Activated T-cell treated with anti-CD3 and anti-CD28 coated beads, Interleukin-2, amount 50 U/mL, for 72 hours (primary cell): ENCODE results near the gene MAX. TPM values are rescaled to one million over a fixed set of nuclear protein-coding genes. Genes with fewer than 3 reads are reported as not detected.
A peak's percentile ranks its signal among the peaks of the same experiment; 100 is the strongest.
"Not testable (repeated sequence)": the region's sequence is repeated elsewhere in the genome, so short reads cannot be mapped to it uniquely, and the experiment has no call there.

Experiments used
- ATAC-seq, 2 donors: fragments of 150-1000 bp; cut with Tn5 transposase; replicated peaks in 1 of 2; 2 replicates each; pipeline ENCODE4 v1.10.0; 2021; ENCODE audit warnings: moderate library complexity in 2 of 2, mild to moderate bottlenecking in 1 of 2
- DNase-seq, 2 donors: peaks; one replicate each; pipeline ENCODE4 v3.0.0; 2021 to 2022; ENCODE audit warnings: mixed read lengths in 1 of 2
- H3K27ac Mint-ChIP-seq: one replicate; pipeline ENCODE4 v1.8.0; 2022; ENCODE audit warnings: mild to moderate bottlenecking, moderate library complexity, mixed read lengths
- H3K27me3 Mint-ChIP-seq: one replicate; pipeline ENCODE4 v1.8.0; 2022; ENCODE audit warnings: low read depth, mixed read lengths
- H3K36me3 Mint-ChIP-seq, 2 donors: one replicate each; pipeline ENCODE4 v1.8.0; 2022; ENCODE audit warnings: mixed read lengths in 2 of 2, mild to moderate bottlenecking in 1 of 2; ENCODE audit not compliant: insufficient read depth in 2 of 2
- H3K4me1 Mint-ChIP-seq: one replicate; pipeline ENCODE4 v1.8.0; 2022; ENCODE audit warnings: low read depth, mixed read lengths
- H3K4me3 Mint-ChIP-seq, 2 donors: one replicate each; pipeline ENCODE4 v1.8.0; 2022; ENCODE audit warnings: mild to moderate bottlenecking in 2 of 2, mixed read lengths in 2 of 2, moderate library complexity in 2 of 2
- H3K9me3 Mint-ChIP-seq, 2 donors: one replicate each; pipeline ENCODE4 v1.8.0; 2022; ENCODE audit warnings: mixed read lengths in 2 of 2
- total RNA-seq, 2 donors: library from RNA; stranded (reverse); gene quantifications; one replicate each; pipeline ENCODE4 v1.2.3, GENCODE V29; 2022

The MAX gene
- total RNA-seq, 2 donors from 2014 or later, result 115 to 118 TPM

DNA sequence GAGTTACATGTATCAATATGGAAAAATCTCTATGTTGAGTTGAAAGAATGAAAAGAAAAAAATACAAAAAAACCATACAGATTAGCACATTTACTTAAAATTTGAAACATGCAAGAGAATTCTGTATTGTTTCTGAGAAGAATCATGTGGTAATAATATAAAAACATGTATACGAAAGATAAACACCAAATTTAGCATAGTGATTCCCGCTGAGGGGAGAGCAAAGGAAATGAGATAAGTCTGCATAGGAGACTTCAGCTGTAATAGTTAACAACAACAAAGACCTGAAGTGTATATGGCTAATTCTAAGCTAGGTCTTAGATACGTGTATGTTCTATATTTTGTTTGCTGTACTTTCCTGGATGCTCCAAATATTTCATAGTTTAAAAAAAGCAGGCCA is 69.1 kb downstream of the MAX start:
- Mint-ChIP-seq H3K27me3 (no peaks in the 10 kb centered on the region), H3K36me3 (peaks cover 4 to 12% of the 10 kb centered on the region in 2 donors), H3K27ac (no peak overlapping the region), H3K9me3 (no peaks in the 10 kb centered on the region), H3K4me3 (no peak overlapping the region), H3K4me1 (no peaks in the 10 kb centered on the region)
- ATAC-seq, result no peak
- DNase-seq, result no peak

DNA sequence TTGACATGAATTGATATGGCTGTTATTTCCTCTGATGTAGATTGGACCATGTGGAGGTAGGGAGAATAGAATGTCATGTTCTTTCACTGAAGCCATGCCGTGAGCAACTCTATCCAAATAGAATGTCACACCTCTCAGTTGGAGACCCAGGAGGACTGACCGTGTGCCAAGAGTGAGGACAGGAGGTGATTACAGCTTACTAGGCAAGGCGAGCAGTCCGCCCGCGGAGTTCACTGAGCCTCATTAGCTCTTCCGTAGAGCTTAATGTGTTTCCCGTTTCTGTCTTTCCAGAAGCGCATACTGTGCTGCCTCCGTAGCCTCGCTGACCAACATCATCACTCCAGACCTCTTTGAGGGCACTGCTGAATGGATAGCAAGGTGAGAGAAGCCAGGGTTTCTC is 70.0 kb downstream of the MAX start:
- no peaks in the 10 kb centered on the region for H3K9me3 Mint-ChIP-seq
- no peak for ATAC-seq
- H3K4me3 Mint-ChIP-seq, result no peak overlapping the region
- no peaks in the 10 kb centered on the region for H3K4me1 Mint-ChIP-seq
- no peak for DNase-seq
- no peak overlapping the region for H3K27ac Mint-ChIP-seq
- peaks cover 4 to 12% of the 10 kb centered on the region in 2 donors for H3K36me3 Mint-ChIP-seq
- no peaks in the 10 kb centered on the region for H3K27me3 Mint-ChIP-seq

DNA sequence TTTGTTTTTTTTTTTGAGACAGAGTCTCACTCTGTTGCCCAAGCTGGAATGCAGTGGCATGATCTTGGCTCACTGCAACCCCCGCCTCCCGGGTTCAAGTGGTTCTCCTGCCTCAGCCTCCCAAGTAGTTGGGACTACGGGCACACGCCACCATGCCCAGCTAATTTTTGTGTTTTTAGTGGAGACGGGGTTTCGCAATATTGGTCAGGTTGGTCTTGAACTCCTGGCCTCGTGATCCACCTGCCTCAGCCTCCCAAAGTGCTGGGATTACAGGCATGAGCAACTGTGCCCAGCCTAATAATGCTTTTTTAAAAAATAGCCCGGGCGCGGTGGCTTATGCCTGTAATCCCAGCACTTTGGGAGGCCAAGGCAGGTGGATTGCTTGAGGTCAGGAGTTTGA is 71.0 kb downstream of the MAX start:
- not testable (repeated sequence) for H3K27ac Mint-ChIP-seq, H3K9me3 Mint-ChIP-seq, H3K4me3 Mint-ChIP-seq, DNase-seq, H3K4me1 Mint-ChIP-seq, ATAC-seq, H3K27me3 Mint-ChIP-seq
- peaks cover 4 to 12% of the 10 kb centered on the region in 2 donors for H3K36me3 Mint-ChIP-seq

DNA sequence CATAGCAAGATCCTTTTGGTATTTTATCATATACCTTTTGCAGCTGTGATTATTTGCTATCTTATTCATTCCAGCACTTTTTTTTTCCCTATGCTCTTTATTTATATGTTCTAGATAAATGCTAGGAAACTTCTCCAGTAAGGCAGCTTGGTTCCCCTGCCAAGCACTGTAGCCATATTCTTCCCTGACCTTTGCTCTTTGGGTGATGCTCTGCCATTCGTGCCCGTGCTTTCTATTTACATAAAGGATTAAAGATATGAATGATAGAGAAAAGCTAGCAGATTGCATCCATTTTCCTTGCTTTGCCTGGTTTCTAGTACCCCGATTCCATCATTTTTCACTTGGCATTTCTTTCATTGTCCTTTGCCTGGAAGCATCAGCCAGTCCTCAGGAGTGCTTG is 73.4 kb downstream of the MAX start:
- no peaks in the 10 kb centered on the region for H3K27me3 Mint-ChIP-seq
- H3K27ac Mint-ChIP-seq, result no peak overlapping the region
- peaks cover 4 to 7% of the 10 kb centered on the region in 2 donors for H3K36me3 Mint-ChIP-seq
- ATAC-seq, result no peak
- no peak for DNase-seq
- no peaks in the 10 kb centered on the region for H3K4me1 Mint-ChIP-seq
- no peaks in the 10 kb centered on the region for H3K9me3 Mint-ChIP-seq
- no peak overlapping the region for H3K4me3 Mint-ChIP-seq

DNA sequence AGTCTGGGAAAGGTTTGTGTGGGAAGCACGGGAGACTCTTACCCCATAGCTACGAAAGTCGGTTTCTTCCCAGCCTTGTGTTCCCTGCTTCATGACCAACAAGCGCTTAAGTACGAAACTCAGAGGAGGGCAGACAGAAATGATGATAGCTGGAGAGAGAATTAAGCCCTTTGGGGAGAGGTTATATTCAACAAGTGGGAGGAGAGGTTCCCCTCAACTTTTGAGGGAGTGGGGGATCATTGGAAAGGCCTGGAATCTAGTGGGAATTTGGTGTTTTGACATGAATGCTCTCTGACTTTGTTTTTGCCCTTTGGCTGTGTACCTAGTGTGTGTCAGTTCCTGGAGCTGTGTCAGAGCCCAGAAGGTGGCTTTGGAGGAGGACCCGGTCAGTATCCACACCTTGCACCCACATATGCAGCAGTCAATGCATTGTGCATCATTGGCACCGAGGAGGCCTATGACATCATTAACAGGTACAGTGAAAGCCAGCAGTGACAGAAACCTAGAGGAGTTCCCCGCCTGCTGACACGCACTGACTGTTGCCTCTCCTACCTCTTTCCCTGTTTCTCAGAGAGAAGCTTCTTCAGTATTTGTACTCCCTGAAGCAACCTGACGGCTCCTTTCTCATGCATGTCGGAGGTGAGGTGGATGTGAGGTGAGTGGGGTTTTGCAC is 75.1 kb downstream of the MAX start:
- no peak overlapping the region for H3K27ac Mint-ChIP-seq
- no peak for DNase-seq

DNA sequence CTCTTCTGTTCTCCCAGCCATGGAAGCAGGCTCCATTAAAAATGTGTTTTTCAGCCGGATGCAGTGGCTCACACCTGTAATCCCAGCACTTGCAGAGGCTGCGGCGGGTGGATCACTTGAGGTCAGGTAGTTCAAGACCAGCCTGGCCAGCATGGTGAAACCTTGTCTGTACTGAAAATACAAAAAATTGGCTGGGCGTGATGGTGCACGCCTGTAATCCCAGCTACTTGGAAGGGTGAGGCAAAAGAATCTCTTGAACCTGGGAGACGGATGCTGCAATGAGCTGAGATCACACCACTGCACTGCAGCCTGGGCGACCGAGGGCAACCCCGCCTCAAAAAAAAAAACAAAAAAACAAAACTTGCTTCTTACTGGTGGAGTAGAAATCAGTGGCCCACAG is 75.8 kb downstream of the MAX start:
- Mint-ChIP-seq H3K4me3 (no peak overlapping the region), H3K27ac (no peak overlapping the region), H3K4me1 (no peaks in the 10 kb centered on the region), H3K27me3 (no peaks in the 10 kb centered on the region), H3K36me3 (peaks cover 0 to 2% of the 10 kb centered on the region in 2 donors), H3K9me3 (no peaks in the 10 kb centered on the region)
- DNase-seq (no peak), ATAC-seq (no peak)

More for the DNA sequence above, 75.1 kb downstream of the MAX start:
- H3K4me3 Mint-ChIP-seq, result no peak overlapping the region
- peak in 1 of 2 donors; percentile 33 for ATAC-seq
- peaks cover 3 to 5% of the 10 kb centered on the region in 2 donors for H3K36me3 Mint-ChIP-seq
- H3K9me3 Mint-ChIP-seq, result no peaks in the 10 kb centered on the region
- no peaks in the 10 kb centered on the region for H3K27me3 Mint-ChIP-seq
- no peaks in the 10 kb centered on the region for H3K4me1 Mint-ChIP-seq

DNA sequence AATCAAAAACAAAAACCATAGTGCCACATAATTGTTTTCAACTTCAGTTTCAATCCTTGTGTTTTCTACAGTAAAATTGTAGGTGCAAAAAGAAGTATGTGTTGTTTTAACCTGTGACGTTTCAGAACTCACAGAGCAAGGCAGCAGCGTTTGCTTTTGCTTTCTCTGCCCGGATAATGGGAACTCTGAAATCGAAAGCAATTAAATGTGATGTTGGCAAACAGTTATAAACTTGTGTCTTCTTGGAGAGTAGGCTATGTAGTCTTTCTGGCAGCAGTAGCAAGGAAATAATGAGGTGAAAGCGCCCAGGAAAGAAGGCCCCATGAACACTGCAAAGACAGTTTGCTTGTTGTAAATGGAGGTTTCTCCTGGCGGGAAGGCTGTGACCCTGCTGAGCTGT is 76.5 kb downstream of the MAX start:
- no peaks in the 10 kb centered on the region for H3K9me3 Mint-ChIP-seq
- no peak for ATAC-seq
- no peak overlapping the region for H3K27ac Mint-ChIP-seq
- no peak overlapping the region for H3K4me3 Mint-ChIP-seq
- H3K27me3 Mint-ChIP-seq, result no peaks in the 10 kb centered on the region
- no peaks in the 10 kb centered on the region for H3K4me1 Mint-ChIP-seq
- peaks cover 0 to 2% of the 10 kb centered on the region in 2 donors for H3K36me3 Mint-ChIP-seq
- DNase-seq, result no peak

Other genes with a start within 250 kb of the MAX start
- under 1 TPM; 0.23 to 0.70 TPM for gene SPTB, start 222.6 kb downstream of the MAX start, total RNA-seq
- gene CHURC1, start 188.1 kb downstream of the MAX start, total RNA-seq, result 10 to 100 TPM; 36.5 to 38.1 TPM
- gene GPX2, start 159.8 kb downstream of the MAX start, total RNA-seq, result not detected
- gene RAB15, start 130.2 kb downstream of the MAX start, total RNA-seq, result 1 to 10 TPM; 4.4 to 6.0 TPM
- 10 to 100 TPM; 14.4 to 17.1 TPM for gene FNTB, start 115.6 kb downstream of the MAX start, total RNA-seq